GM10266 (cell line): ENCODE results near the gene C3AR1.
A peak's percentile ranks its signal among the peaks of the same experiment; 100 is the strongest.
"Not testable (repeated sequence)": the region's sequence is repeated elsewhere in the genome, so short reads cannot be mapped to it uniquely, and the experiment has no call there.

ENCODE experiments used
- DNase-seq: peaks from one replicate; pipeline ENCODE4 v3.0.0; 2012; ENCODE audit errors: extremely low spot score
- TF ChIP-seq, protein P1 (sequence below): IDR thresholded peaks from 2 replicates; pipeline ENCODE4 v1.5.1; 2012; ENCODE audit warnings: mild to moderate bottlenecking, low read depth; ENCODE audit not compliant: control insufficient read depth, insufficient read depth; ENCODE audit errors: missing control alignments

C3AR1 gene

GRCh38 chr12:8034802-8035201 is 31.4 kb downstream of the C3AR1 start:
- no peak for DNase-seq
- TF ChIP-seq, protein P1, sequence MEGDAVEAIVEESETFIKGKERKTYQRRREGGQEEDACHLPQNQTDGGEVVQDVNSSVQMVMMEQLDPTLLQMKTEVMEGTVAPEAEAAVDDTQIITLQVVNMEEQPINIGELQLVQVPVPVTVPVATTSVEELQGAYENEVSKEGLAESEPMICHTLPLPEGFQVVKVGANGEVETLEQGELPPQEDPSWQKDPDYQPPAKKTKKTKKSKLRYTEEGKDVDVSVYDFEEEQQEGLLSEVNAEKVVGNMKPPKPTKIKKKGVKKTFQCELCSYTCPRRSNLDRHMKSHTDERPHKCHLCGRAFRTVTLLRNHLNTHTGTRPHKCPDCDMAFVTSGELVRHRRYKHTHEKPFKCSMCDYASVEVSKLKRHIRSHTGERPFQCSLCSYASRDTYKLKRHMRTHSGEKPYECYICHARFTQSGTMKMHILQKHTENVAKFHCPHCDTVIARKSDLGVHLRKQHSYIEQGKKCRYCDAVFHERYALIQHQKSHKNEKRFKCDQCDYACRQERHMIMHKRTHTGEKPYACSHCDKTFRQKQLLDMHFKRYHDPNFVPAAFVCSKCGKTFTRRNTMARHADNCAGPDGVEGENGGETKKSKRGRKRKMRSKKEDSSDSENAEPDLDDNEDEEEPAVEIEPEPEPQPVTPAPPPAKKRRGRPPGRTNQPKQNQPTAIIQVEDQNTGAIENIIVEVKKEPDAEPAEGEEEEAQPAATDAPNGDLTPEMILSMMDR, result no peak

- peak; percentile 81 for DNase-seq
- TF ChIP-seq, protein P1, result no peak
Observed at GRCh38 chr12:8033153-8034044, 32.8 kb downstream of the C3AR1 start.

GRCh38 chr12:8032242-8033152 is 33.7 kb downstream of the C3AR1 start, which contains the start of gene FOXJ2:
TSS of gene FOXJ2 (plus strand) at chr12:8032716. CDS start at chr12:8039833, 7,117 bp downstream.
- peak; percentile 84 for DNase-seq
- TF ChIP-seq, protein P1, result peak; percentile 9

- TF ChIP-seq, protein P1, result no peak
- no peak for DNase-seq
Observed at GRCh38 chr12:8031872-8032241, 34.3 kb downstream of the C3AR1 start.

DNA sequence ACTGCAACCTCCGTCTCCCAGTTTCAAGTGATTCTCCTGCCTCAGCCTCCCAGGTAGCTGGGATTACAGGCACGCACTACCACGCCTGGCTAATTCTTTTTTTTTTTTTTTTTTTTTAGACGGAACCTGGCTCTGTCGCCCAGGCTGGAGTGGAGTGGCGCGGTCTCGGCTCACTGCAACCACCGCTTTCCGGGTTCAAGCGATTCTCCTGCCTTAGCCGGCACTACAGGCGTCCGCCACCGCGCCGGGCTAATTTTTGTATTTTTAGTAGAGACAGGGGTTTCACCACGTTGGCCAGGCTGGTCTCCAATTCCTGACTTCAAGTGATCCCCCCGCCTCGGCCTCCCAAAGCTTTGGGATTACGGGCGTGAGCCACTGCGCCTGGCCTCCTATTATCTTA is 35.1 kb downstream of the C3AR1 start:
- DNase-seq, result not testable (repeated sequence)

- TF ChIP-seq, protein P1, result no peak
- no peak for DNase-seq
Observed at GRCh38 chr12:8030189-8030588, 36.0 kb downstream of the C3AR1 start.

DNA sequence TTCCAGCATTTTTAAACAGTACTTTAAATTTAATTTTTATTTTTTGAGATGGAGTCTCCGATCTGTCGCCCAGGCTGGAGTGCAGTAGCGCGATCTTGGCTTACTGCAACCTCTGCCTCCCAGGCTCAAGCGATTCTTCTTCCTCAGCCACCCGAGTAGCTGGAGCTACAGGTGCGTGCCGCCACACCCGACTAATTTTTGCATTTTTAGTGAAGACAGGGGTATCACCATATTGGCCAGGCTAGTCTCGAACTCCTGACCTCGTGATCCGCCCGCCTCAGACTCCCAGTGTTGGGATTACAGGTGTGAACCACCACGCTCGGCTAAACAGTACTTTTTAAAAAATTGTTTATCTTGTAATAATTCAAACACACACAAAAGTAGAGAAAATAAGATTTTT is 37.9 kb downstream of the C3AR1 start:
- TF ChIP-seq, protein P1, result no peak
- no peak for DNase-seq
